Measurements from ENCODE around the gene PDE3B. TPM values are rescaled to one million over a fixed set of nuclear protein-coding genes. Genes with fewer than 3 reads are reported as not detected.

Gene PDE3B
- polyA plus RNA-seq, 1 donor (not counting 4 experiments of a cell fraction or from before 2014, with no cell fraction given), result 0.01 TPM

GRCh38 chr11:14623036-14623435 lies 20.6 kb upstream of the PDE3B start:
- no peak for FAIRE-seq
- no peaks in the 10 kb centered on the region for H3K9me3 ChIP-seq (ENCODE audit: control insufficient read depth, low read depth, low read length)
- no peak overlapping the region for H2AFZ ChIP-seq (ENCODE audit: control insufficient read depth, low read length)
- no peaks in the 10 kb centered on the region for H3K4me1 ChIP-seq (ENCODE audit: control insufficient read depth, extremely low read depth, insufficient read depth, low read length)
- no peak overlapping the region for H3K4me3 ChIP-seq (ENCODE audit: control insufficient read depth in 2 of 3, extremely low read depth in 1 of 3, insufficient read depth in 2 of 3, low read depth in 1 of 3, low read length in 3 of 3)
- no peak for TF ChIP-seq EZH2 (IDR thresholded peaks at IDR 0.05; ENCODE audit: low read length)
- no peak for TF ChIP-seq CTCF (optimal IDR thresholded peaks at IDR 0.05 in 1 of 3, IDR thresholded peaks at IDR 0.05 in 1 of 3, conservative IDR thresholded peaks at IDR 0.05 in 1 of 3; ENCODE audit: extremely low read depth in 1 of 3, insufficient read depth in 2 of 3, low read length in 3 of 3)
- no peaks in the 10 kb centered on the region for H4K20me1 ChIP-seq (ENCODE audit: control insufficient read depth, extremely low read depth, insufficient read depth, low read length)
- H3K9ac ChIP-seq (ENCODE audit: control insufficient read depth, extremely low read depth, insufficient read depth, low read length), result no peak overlapping the region
- H3K27ac ChIP-seq (ENCODE audit: control insufficient read depth, insufficient read depth, low read length), result no peak overlapping the region
- H3K36me3 ChIP-seq (ENCODE audit: control insufficient read depth in 2 of 2, extremely low read depth in 1 of 2, insufficient read depth in 2 of 2, low read length in 2 of 2), result no peaks in the 10 kb centered on the region
- H3K4me2 ChIP-seq (ENCODE audit: control insufficient read depth, extremely low read depth, insufficient read depth, low read depth, low read length), result no peak overlapping the region
- no peaks in the 10 kb centered on the region for H3K9me1 ChIP-seq (ENCODE audit: control insufficient read depth, extremely low read depth, insufficient read depth, low read length)
- no peak for DNase-seq (ENCODE audit: low read depth, low spot score)
- dilution Hi-C loops (cut with MboI; ENCODE audit: extremely low pct_ligation_motif_present, low sequenced_read_pairs), result no loop called here
- H3K27me3 ChIP-seq (ENCODE audit: control insufficient read depth, extremely low read depth, insufficient read depth, low read length), result no peaks in the 10 kb centered on the region
- H3K79me2 ChIP-seq (ENCODE audit: control insufficient read depth, insufficient read depth, low read length), result no peaks in the 10 kb centered on the region

- Histone ChIP-seq H3K9me1 (ENCODE audit: control insufficient read depth, extremely low read depth, insufficient read depth, low read length) (no peaks in the 10 kb centered on the region), H3K4me2 (ENCODE audit: control insufficient read depth, extremely low read depth, insufficient read depth, low read depth, low read length) (no peak overlapping the region)
- no peak for FAIRE-seq
Observed at GRCh38 chr11:14625586-14626205, 17.9 kb upstream of the PDE3B start.

More at GRCh38 chr11:14625586-14626205, 17.9 kb upstream of the PDE3B start:
- Histone ChIP-seq H4K20me1 (ENCODE audit: control insufficient read depth, extremely low read depth, insufficient read depth, low read length) (no peaks in the 10 kb centered on the region), H3K79me2 (ENCODE audit: control insufficient read depth, insufficient read depth, low read length) (no peaks in the 10 kb centered on the region), H3K27ac (ENCODE audit: control insufficient read depth, insufficient read depth, low read length) (no peak overlapping the region), H3K27me3 (ENCODE audit: control insufficient read depth, extremely low read depth, insufficient read depth, low read length) (no peaks in the 10 kb centered on the region), H3K9me3 (ENCODE audit: control insufficient read depth, low read depth, low read length) (no peaks in the 10 kb centered on the region), H3K4me1 (ENCODE audit: control insufficient read depth, extremely low read depth, insufficient read depth, low read length) (no peaks in the 10 kb centered on the region), H3K36me3 (ENCODE audit: control insufficient read depth in 2 of 2, extremely low read depth in 1 of 2, insufficient read depth in 2 of 2, low read length in 2 of 2) (no peaks in the 10 kb centered on the region), H3K4me3 (ENCODE audit: control insufficient read depth in 2 of 3, extremely low read depth in 1 of 3, insufficient read depth in 2 of 3, low read depth in 1 of 3, low read length in 3 of 3) (no peak overlapping the region), H3K9ac (ENCODE audit: control insufficient read depth, extremely low read depth, insufficient read depth, low read length) (no peak overlapping the region), H2AFZ (ENCODE audit: control insufficient read depth, low read length) (no peak overlapping the region)
- no peak for DNase-seq (ENCODE audit: low read depth, low spot score)
- dilution Hi-C loops (cut with MboI; ENCODE audit: extremely low pct_ligation_motif_present, low sequenced_read_pairs), result no loop called here
- TF ChIP-seq CTCF (optimal IDR thresholded peaks at IDR 0.05 in 1 of 3, IDR thresholded peaks at IDR 0.05 in 1 of 3, conservative IDR thresholded peaks at IDR 0.05 in 1 of 3; ENCODE audit: extremely low read depth in 1 of 3, insufficient read depth in 2 of 3, low read length in 3 of 3) (no peak), EZH2 (IDR thresholded peaks at IDR 0.05; ENCODE audit: low read length) (no peak)

All from keratinocyte (primary cell).